GM19438 (cell line): ENCODE measurements around the gene CEMP1.

Source experiments
- ATAC-seq: cut with Tn5 transposase; IDR thresholded peaks from one replicate; pipeline ENCODE4 v1.9.1; 2021; ENCODE audit warnings: low read depth; ENCODE audit not compliant: unreplicated experiment

The CEMP1 gene

DNA sequence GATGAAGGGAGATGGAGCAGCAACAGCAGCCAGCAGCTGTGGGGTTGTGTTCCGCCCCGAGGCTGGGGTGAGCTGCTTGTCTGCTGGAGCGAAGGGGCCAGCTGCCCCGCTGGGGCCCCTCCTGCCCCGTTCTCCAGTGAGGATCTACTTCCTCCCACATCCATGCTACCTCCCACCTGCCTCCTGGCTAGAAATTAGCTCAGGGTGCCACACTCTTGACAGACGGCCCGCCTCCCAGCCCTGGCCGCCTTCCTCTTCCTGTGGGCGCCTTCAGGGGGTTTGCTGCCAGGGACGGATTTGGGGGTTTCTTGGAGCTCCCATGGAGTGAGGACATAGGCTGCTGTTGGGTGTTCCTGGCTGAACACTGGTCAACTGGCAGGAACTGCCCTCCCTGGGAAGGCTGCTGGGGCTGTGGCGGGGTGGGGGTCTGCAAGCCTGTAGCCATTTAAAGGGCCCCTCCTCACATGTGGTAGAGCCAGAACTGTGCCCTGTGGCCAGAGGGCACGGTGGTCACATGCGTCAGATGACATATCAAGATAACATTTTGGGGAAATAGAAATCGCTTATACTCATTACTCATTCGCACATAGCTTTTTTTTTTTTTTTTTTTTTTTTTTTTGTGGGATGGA, 43.2 kb downstream of the CEMP1 start:
- ATAC-seq, result no peak

- ATAC-seq, result no peak
Measured at GRCh38 chr16:2487517-2487842, 43.7 kb downstream of the CEMP1 start.

DNA sequence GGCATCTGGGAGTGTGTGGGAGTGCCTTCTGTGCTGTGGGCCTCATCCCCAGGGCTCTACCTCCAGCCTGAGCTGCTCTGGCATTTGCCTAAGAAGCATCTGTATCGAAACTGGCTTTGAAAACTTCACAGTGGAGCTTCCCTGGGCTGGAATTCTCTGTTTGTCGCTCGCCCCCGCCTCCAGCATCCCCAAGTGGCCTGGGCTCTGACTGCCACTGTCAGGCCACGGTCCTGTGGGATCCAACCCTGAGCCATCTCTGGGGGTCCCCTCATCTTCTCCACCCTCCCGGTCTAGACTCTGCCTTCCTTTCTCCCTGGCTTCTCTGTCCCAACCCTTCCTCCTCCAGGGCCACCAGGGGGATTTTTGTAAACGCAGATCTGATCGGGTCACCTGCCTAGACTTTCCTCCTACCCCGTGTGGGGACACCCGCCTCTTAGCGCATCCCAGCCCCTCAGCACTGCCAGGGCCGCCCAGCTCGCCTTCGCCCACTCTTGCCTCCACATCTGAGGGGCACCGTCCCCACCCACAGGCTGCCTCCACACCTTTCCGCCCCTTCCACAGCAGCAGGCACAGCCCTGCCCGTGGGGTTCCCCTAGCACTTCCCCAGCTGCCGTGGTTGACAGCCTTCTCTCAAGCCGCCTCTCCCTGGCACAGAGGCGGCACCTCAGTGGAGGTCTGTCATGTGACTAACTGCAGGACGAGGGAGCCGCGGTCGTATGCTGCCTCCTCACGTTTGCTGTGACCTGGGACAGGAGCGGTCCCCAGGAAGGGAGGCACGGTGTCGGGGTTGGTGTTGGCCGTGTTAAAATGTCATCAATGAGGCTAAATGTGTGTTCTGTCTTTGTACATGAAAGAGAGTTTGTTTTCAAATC, 44.3 kb downstream of the CEMP1 start:
- ATAC-seq, result peak; percentile 73

DNA sequence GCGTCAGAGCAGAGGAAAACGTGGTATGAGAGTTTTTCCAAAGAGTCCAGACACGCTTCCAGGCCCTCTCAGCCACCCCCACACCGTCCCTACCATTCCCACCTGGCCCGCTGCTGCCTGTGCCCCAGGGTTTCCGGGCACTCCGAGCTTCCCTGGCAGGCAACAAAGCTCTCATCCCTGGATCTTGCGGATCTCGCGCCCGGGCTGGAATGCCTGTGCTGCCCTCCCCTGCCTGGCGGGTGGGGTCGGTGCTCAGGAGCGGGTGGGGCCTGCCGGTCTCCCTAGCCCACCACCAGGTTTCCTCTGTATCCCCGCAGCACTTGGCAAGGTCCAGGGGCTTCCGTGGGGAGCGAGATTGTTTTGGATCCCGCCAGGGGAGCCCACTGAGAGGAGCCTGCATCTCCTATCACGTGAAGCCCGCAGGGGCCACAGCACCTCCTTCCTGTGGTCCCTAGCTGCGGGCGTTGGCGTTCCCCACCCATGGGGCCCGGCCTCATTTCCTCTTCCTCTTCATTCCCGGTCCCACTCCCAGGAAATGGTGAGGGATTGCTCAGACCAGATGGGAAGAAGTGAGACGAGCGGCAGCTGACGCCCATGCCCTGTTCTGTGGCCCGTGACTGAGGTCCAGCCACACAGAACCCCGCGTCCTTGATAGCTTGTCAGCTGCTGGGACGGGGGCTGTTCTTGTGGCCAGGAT, 45.2 kb downstream of the CEMP1 start:
- ATAC-seq, result no peak

DNA sequence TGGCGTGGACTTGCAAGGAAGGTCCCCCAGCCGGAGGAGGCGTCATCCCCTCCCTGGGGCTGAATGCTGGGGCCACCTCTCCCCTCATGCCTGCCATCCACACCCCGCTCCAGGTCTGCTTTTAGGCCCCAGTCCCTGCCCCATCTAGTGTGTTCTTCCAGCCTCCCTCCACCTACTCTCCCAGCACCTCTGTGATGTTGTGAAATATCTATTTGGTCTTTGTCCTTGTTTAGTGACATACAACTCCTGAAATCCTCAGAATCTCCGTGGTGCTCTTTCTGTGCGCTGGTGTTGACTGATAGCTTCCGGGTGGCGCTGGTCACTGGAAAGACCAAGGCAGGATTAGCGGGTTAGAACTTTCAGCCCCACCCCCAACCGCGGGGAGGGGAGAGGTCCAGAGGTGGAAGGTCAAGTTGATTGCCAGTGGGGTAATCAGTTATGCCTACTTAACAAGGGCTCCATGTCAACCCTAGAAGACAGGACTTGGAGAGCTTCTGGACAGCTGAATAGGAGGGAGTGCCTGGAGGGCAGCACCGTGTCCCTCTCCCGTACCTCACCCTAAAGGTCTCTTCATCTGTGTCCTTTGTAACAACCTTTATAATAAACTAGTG, 46.2 kb downstream of the CEMP1 start:
- no peak for ATAC-seq

GRCh38 chr16:2483939-2484897, 47.0 kb downstream of the CEMP1 start:
- no peak for ATAC-seq

DNA sequence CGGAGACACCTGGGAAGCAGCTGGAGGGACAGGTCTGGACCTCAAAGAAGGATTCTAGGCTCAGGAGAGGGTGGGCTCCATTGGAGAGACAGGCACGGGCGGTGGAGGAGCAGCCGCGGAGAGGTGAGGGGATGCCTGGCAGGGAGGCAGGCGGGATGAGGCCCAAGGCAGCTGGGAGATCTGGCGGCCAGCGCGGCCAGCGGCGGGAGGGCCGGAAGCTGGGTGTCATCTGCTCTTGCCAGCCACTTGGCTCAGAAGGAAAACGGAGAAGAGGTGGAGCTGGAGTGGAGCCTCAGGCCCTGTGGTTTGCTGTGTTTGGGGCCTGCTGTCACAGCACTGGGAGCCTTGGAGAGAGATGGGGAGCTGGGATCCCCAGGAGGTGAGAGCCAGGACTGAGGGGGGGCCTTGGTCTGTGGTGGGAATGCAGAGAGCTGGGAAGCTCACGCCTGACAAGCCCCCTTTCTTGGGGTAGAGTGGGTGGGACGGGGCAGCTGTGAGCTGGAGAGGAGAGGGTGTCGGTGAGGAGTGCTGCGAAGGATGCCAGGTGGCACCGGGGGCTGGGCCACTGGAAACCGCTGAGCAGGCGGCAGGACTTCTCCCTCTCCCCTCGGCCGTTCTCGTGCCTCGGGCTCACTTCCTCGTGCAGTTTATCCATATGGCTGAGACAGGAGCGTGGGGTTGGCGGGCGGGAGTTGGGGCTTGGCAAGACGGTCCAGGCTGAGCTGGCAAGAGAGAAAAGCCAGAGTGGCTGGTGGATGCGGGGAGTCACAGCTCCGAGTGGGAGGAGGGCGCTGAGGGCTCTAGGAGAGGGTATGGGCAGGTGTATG, 48.3 kb downstream of the CEMP1 start:
- ATAC-seq, result no peak

DNA sequence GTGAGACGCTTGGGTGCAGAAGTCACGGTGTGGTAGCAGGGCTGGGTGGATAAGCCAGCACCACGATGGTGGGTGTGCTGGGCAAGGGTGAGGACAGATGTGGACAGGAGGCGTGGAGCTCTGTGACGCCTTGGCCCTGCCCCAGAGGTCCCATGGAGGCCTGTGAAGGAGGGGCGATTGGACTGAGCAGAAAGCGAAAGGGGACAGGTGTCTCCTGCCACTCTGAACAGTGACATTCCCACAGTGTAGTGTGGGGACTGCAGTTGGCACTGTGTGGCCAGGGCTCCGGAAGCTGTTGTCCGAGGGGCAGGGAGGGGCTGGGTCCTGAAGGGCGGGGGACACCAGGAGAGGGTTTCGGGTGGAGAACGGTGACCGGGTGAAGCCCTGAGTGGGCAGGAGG, 49.0 kb downstream of the CEMP1 start:
- no peak for ATAC-seq

- ATAC-seq, result no peak
Measured at GRCh38 chr16:2481676-2482075, 49.5 kb downstream of the CEMP1 start.

DNA sequence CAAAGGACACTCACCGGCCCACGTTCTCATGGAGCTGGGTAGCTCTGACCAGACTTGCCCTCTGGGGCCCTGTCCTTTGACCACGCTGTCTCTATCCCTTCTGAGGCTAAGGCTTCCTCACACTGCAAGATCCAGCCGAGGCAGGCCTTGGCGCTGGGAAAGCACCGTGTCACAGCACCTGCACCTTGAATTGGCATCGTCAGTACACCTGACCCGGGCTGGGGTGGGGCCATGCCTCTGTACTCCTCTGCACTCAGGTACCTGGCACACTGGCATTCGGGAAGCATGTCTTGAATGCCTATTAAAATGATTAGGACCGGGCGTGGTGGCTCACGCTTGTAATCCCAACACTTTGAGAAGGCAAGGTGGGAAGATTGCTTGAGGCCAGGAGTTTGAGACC, 50.3 kb downstream of the CEMP1 start:
- ATAC-seq, result no peak
